Measurements from ENCODE around the gene FTO. TPM values are rescaled to one million over a fixed set of nuclear protein-coding genes. Genes with fewer than 3 reads are reported as not detected.

FTO gene
- total RNA-seq, 1 donor from 2014 or later: 79.2 TPM

Other genes with a start within 250 kb of the FTO start
- 42.6 TPM for gene AKTIP, start 200.9 kb upstream of the FTO start, total RNA-seq
- 6.9 TPM for gene RPGRIP1L, start 297 bp upstream of the FTO start, total RNA-seq

Data from mucosa of gallbladder (tissue), 1 donor.